ENCODE results near the gene F2.
"Not testable (repeated sequence)": the region's sequence is repeated elsewhere in the genome, so short reads cannot be mapped to it uniquely, and the experiment has no call there.

F2 gene

GRCh38 chr11:46686886-46687795 lies 31.9 kb upstream of the F2 start:
- DNase-seq: no peak

GRCh38 chr11:46690702-46691101 lies 28.3 kb upstream of the F2 start:
- no peak for DNase-seq

- DNase-seq: no peak
Measured at GRCh38 chr11:46692450-46692849, 26.6 kb upstream of the F2 start.

GRCh38 chr11:46693597-46694012 lies 25.4 kb upstream of the F2 start:
- no peak for DNase-seq

- no peak for DNase-seq
Measured at GRCh38 chr11:46694072-46694471, 24.9 kb upstream of the F2 start.

GRCh38 chr11:46694607-46695006 lies 24.4 kb upstream of the F2 start:
- DNase-seq: no peak

GRCh38 chr11:46695345-46696211 lies 23.4 kb upstream of the F2 start:
- DNase-seq: no peak

- DNase-seq: no peak
Measured at GRCh38 chr11:46696212-46696558, 22.8 kb upstream of the F2 start.

GRCh38 chr11:46697303-46697702 lies 21.7 kb upstream of the F2 start:
- DNase-seq: no peak

GRCh38 chr11:46697723-46698122 lies 21.3 kb upstream of the F2 start:
- DNase-seq: no peak

- no peak for DNase-seq
Measured at GRCh38 chr11:46698597-46698996, 20.4 kb upstream of the F2 start.

GRCh38 chr11:46700241-46701077 lies 18.6 kb upstream of the F2 start, which contains the start of the genes ARHGAP1 and ZNF408:
TSS of gene ARHGAP1 (minus strand) at chr11:46700619. CDS start at chr11:46696107, 4,512 bp downstream.
TSS of gene ZNF408 (plus strand) at chr11:46701031. CDS start at chr11:46701048, 17 bp downstream.
- DNase-seq: peak; percentile 100

GRCh38 chr11:46701078-46701654 lies 17.8 kb upstream of the F2 start:
- no peak for DNase-seq

- no peak for DNase-seq
Measured at GRCh38 chr11:46705070-46705688, 13.8 kb upstream of the F2 start.

GRCh38 chr11:46706886-46707285 lies 12.1 kb upstream of the F2 start:
- DNase-seq: no peak

- DNase-seq: not testable (repeated sequence)
Measured at GRCh38 chr11:46709351-46709750, 9.7 kb upstream of the F2 start.

- DNase-seq: no peak
Measured at GRCh38 chr11:46710821-46711269, 8.2 kb upstream of the F2 start.

GRCh38 chr11:46711303-46711702 lies 7.7 kb upstream of the F2 start:
- no peak for DNase-seq

GRCh38 chr11:46712874-46713576 lies 6.0 kb upstream of the F2 start:
- DNase-seq: no peak

GRCh38 chr11:46717825-46718154 lies 1.2 kb upstream of the F2 start:
- not testable (repeated sequence) for DNase-seq
